ENCODE measurements around the gene NCKAP5.

NCKAP5 gene

GRCh38 chr2:133317178-133317577 lies 251.1 kb downstream of the NCKAP5 start:
- DNase-seq, result no peak

DNA sequence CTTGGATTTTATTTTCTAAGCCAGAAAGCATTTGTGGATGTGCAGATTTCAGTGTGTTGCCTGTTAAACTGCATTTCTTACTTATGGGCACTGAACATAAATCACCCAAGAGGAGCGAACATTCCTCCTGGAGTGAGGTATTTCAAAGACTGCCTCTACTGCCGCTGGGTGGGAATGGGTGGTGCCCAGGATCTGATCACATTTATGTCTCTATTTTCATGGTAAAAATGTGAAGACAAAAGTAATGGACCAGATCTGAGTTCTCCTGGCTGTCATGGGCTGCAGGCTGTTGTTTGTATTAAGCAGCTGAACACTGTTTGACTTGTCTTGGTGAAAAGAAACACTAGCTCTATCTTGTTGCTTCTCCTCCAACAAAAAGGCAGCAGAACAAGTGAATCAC lies 251.7 kb downstream of the NCKAP5 start:
- no peak for DNase-seq

DNA sequence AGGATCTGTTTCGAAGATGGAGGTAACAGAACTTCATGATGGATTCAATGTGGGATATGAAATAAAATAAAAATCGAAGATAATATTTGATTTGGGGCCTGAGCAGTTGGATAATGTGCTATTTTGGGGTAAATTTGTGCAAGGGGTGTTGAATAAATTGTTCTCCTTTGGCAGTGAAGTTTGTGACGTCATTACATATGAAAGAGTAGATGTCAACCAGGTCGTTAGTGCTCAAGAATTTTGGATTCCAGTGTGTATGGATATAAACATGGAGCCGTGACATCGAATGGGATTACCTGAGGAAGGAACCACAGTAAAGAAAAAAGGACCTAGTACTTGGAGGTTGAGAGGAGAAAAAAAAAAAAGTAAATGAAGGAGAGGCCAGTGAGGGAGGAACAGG lies 253.0 kb downstream of the NCKAP5 start:
- no peak for DNase-seq

GRCh38 chr2:133314795-133315194 lies 253.5 kb downstream of the NCKAP5 start:
- DNase-seq, result no peak

DNA sequence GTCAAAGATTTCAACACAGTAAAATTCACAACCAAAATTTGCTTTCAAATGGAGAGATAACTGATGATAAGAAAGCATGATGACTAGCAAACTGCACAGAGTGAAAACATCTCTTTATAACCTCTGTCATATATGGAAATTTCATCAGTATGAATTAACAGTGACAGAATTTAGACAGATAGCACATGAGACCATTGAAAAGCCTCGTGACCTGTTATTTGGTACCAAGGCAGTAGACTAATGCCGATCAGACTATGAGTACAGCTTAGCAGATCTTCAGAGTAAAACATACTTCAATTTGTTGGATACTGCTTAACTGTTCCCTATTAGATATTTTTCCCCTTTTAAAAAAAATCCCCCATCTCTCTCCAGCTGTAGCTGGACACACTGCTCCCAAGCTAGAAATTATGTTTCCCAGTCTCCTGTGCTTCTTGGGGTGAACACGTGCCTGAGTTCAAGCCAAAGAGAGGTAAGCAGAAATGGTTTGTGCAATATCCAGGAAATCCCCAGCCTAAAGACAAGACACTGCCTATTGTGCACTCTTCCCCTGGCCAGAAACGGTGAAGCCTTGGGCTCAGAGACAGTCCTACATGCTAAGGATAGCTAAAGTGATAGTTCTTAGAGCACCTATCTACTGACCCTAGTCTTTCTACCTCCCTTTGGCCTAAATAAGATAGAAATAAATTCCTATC lies 256.1 kb downstream of the NCKAP5 start:
- DNase-seq, result no peak

DNA sequence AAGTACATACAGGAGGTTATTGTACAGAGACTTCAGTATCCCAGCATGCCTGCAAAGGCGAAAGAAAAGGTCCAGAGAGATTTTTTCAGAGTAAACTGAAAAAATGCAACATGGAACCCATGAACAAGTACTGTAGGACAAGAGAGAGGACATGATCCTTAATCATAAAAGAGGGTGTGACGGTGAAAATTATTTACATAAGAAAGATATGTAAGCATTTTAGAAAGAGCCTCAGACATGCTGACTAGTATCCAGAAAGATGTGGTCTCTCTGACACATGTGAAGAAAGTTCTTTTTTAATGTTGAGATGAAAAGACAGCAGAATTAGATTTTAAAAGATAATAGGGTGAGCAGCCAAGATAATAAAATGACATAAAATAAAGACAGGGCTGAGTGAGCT lies 262.0 kb downstream of the NCKAP5 start:
- no peak for DNase-seq

GRCh38 chr2:133304344-133304743 lies 263.9 kb downstream of the NCKAP5 start:
- no peak for DNase-seq

DNA sequence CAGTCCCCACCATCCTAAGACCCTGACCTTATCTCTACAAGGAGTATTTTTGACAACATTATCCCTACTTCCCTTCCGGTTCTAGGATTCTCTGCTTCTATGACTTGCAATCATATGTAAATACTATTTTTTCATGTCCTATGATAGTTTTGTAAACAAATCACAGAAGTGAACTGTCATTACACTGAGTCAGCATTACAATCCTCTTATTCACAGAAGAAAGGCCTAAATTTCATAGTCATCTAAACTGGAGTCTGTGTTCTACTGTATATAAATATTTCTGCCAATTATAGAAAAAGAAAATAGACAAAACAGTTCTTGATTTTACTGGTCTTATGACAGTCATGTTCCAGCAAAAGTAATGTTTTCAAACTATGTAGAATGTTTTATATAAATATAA lies 265.1 kb downstream of the NCKAP5 start:
- no peak for DNase-seq

GRCh38 chr2:133296401-133296800 lies 271.9 kb downstream of the NCKAP5 start:
- DNase-seq, result no peak

GRCh38 chr2:133293544-133294353 lies 274.5 kb downstream of the NCKAP5 start:
- no peak for DNase-seq

DNA sequence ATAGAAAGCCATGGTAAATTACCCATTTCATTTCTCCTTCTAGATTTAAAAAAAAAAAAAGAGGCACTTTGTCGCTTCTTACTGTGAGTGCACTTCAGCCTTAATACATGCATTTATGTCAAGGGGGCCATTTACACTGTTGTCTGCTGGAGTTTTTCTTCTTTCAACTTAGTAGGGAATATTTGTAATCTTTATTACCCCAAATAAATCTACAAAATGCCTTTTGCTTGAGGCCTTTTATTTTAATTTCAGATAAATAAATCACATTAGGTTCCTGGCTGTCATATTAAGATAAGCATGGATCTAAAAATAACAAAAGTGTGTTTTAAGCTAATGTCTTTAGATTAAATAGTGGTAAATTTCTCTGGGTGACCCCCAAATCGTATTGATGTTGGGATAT lies 276.0 kb downstream of the NCKAP5 start:
- no peak for DNase-seq

GRCh38 chr2:133287709-133288108 lies 280.6 kb downstream of the NCKAP5 start:
- no peak for DNase-seq

DNA sequence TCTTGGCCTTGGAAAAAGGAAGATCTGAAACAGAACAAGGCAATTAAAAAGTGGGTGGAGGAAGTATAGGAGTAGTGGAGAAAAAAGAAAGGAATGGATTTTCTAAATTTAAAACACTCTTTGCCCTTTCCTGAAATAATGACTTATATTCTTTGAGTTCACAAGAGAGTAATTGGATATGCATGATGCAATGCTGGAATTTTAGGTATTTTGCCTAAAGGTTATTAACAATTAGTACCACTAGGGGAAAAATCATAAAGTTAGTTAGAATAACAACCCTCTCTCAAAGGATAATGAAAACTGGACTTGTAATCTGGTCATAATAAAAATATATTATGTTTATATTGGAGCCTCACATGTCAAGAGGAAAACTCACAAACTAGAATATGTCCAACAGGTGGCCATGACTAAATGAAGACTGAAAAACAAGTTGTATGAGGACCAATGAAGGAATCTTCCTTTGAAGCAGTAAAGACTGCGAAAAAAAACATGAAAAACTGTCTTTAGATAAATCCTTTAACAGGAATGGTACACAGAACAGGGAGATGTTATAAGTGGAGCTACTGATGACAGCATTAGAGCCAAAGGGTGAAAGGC lies 281.8 kb downstream of the NCKAP5 start:
- no peak for DNase-seq

DNA sequence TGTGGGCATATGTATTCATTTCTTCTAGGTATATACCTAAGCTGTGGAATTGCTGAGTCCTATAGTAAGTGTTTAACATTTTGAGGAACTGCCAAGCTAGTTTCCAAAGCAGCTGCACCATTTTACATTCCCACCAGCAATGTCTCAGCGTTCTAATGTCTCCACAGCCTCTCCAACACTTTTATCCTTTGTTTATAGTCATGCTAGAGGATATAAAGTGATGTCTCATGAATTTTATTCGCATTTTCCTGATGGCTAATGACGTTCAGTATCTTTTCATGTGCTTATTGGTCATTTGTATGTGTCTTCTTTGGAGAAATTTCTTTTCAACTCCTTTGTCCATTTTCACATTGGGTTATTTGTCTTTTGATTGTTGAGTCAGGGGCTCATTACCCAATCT lies 295.2 kb downstream of the NCKAP5 start:
- no peak for DNase-seq

GRCh38 chr2:133271105-133271504 lies 297.2 kb downstream of the NCKAP5 start:
- DNase-seq, result no peak

DNA sequence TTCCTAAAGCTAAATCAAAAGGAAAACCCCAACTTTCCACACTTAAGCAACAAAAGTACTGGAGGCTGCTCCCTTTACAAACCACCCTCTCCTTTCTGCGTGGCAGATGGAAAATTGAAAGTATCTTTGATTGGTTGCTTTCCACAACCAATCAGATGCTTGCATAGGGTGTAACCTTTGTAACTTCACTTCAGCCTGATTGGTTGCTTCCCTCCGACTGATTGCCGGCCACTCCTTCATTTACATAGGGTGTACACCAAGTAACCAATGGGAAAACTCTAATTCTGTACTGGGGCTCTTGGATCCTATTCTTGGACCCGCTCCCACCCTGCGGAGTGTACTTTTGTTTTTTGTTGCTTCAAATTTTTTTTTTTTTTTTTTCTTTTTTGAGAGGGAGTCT lies 297.7 kb downstream of the NCKAP5 start:
- DNase-seq, result no peak

- DNase-seq, result no peak
Observed at GRCh38 chr2:133266926-133267590, 301.2 kb downstream of the NCKAP5 start.

GRCh38 chr2:133266041-133266925 lies 302.0 kb downstream of the NCKAP5 start:
- no peak for DNase-seq

DNA sequence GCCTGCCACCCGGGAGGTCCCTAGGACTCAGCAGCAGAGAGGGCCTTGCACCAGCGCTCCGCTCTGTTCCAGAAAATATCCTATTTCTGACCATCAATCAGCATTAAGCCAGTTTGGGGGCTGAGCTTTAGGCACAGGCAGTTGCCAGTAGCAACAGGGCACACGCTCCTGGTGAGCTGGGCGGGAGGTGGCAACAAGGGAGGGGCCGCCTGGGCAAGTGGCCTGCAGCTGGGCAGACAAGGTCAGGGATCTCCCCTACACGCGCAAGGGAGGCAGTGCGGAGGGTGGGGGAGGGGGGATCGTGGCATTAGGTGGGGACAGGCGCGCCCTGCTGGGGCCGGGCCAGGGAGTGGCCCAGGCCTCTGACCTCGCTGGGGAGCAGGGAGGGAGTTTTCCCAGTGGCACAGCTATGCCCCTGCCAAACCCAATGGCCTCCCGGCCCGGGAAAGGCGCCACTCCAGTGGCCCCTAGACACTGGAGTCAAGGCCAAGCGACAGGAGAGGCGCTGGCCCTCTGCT lies 302.8 kb downstream of the NCKAP5 start:
- no peak for DNase-seq

DNA sequence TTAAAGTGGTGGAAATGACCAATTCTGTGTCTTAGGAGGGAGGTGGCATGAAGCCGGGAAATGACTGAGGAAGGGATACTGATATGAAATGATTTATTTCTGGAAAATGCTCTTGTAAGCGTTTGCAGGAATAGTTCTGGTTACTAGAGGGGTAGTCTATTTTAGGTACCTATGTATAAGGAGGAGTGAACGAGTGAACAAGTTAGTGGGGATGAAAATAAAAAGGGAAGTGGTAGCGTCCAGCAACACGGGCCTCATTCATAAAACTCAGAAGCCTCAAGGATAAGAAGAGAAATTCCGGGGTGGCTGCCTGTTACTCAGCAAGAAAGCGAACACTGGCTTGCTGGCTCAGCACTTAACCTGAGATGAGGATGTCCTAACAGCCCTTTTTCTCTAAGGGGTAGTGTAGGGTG lies 303.3 kb downstream of the NCKAP5 start:
- DNase-seq, result no peak

- DNase-seq, result no peak
Observed at GRCh38 chr2:133262893-133263292, 305.4 kb downstream of the NCKAP5 start.

- no peak for DNase-seq
Observed at GRCh38 chr2:133255360-133255759, 312.9 kb downstream of the NCKAP5 start.
